Uterus (tissue), 2 donors: ENCODE results near the gene BRD7.

Experiments
- CTCF ChIP-seq, 4 experiments: fragments of 200-600 bp in 2 of 4; fragments of 450-650 bp in 2 of 4; sonication (generic) in 2 of 4; IDR thresholded peaks; one replicate each; pipeline ENCODE4 v1.5.1; 2016 to 2019; ENCODE audit warnings: antibody characterized with exemption in 4 of 4, mild to moderate bottlenecking in 2 of 4, moderate library complexity in 1 of 4
- POLR2A ChIP-seq, 2 donors: fragments of 450-650 bp; IDR thresholded peaks; one replicate each; pipeline ENCODE4 v1.6.1; 2016; ENCODE audit warnings: antibody characterized with exemption in 2 of 2, mild to moderate bottlenecking in 1 of 2, moderate library complexity in 1 of 2

- TF ChIP-seq CTCF (IDR thresholded peaks at IDR 0.05): no peak
- TF ChIP-seq POLR2A (IDR thresholded peaks at IDR 0.05): no peak
Observed at GRCh38 chr16:50400312-50400966, 31.7 kb upstream of the BRD7 start.
